Ascending aorta (tissue), 2 donors: ENCODE data around the gene PEX26. TPM values are rescaled to one million over a fixed set of nuclear protein-coding genes. Genes with fewer than 3 reads are reported as not detected.
"Not testable (repeated sequence)": the region's sequence is repeated elsewhere in the genome, so short reads cannot be mapped to it uniquely, and the experiment has no call there.

Experiments
- DNase-seq, 2 donors: peaks; one replicate each; pipeline ENCODE4 v3.0.0-alpha.2; 2019; ENCODE audit warnings: low spot score in 2 of 2
- H3K27ac ChIP-seq, 2 donors: fragments of 200-600 bp; sonication (generic); one replicate each; pipeline ENCODE4 v1.5.1; 2016 to 2017; ENCODE audit warnings: mild to moderate bottlenecking in 1 of 2
- H3K27me3 ChIP-seq: fragments of 200-600 bp; sonication (generic); one replicate; pipeline ENCODE4 v1.5.1; 2017
- H3K36me3 ChIP-seq, 2 donors: fragments of 200-600 bp; sonication (generic); one replicate each; pipeline ENCODE4 v1.5.1; 2016
- H3K4me1 ChIP-seq, 2 donors: fragments of 200-600 bp; sonication (generic); one replicate each; pipeline ENCODE4 v1.5.1; 2016 to 2017; ENCODE audit warnings: mild to moderate bottlenecking in 1 of 2
- H3K4me3 ChIP-seq, 2 donors: fragments of 200-600 bp; sonication (generic); one replicate each; pipeline ENCODE4 v1.5.1; 2016 to 2017; ENCODE audit warnings: mild to moderate bottlenecking in 1 of 2
- H3K9me3 ChIP-seq, 2 donors: fragments of 200-600 bp; sonication (generic); one replicate each; pipeline ENCODE4 v1.5.1; 2016
- intact Hi-C: fragments of 100-400 bp; cut with DNase I; formaldehyde crosslinking; loops from one replicate; pipeline ENCODE4 v1.15.1; 2023
- total RNA-seq: library from RNA; depleted of rRNA; stranded (reverse); fragments of >200 nt; gene quantifications from one replicate; pipeline ENCODE4 v1.1.0, GENCODE V29; 2016
- TF ChIP-seq, protein P1 (sequence below), 3 experiments: fragments of 200-600 bp in 2 of 3; fragments of 450-650 bp in 1 of 3; sonication (generic) in 2 of 3; IDR thresholded peaks; one replicate each; pipeline ENCODE4 v1.5.1; 2016 to 2019; ENCODE audit warnings: antibody characterized with exemption in 3 of 3, mild to moderate bottlenecking in 1 of 3, moderate library complexity in 1 of 3

PEX26 gene
- total RNA-seq, 1 donor from 2014 or later, result 38.1 TPM

DNA sequence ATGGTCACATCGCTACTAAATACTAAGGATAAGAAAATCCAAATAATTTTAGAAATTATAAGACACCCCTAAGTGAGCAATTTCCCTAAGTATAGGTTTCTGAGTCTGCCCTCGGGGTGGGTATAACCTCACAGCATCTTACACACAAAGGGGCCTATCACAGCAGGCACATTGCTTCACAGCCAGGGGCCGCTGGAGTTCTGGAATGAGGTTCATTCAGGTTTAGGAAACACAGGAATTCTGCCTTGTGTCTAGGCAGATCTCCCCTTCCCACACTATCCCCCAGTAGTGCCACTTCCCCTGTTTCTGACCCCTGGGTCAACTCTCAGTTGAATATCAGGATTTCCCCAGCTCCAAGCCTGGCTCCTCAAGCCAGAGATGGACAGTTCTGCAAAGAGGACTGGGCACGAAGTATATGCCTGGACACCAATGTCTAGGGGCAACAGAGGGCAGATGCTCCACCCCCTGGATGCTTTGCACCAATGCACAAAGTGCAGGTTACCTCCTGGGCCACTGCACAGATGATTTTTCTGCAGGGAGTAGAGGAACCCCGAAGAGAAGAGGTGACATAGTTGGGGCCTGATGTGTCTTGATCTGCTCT, 44.3 kb downstream of the PEX26 start:
- no peak overlapping the region for H3K27ac ChIP-seq
- H3K27me3 ChIP-seq, result no peaks in the 10 kb centered on the region
- no peak overlapping the region for H3K4me3 ChIP-seq
- DNase-seq, result no peak
- H3K9me3 ChIP-seq, result no peaks in the 10 kb centered on the region
- TF ChIP-seq, protein P1, sequence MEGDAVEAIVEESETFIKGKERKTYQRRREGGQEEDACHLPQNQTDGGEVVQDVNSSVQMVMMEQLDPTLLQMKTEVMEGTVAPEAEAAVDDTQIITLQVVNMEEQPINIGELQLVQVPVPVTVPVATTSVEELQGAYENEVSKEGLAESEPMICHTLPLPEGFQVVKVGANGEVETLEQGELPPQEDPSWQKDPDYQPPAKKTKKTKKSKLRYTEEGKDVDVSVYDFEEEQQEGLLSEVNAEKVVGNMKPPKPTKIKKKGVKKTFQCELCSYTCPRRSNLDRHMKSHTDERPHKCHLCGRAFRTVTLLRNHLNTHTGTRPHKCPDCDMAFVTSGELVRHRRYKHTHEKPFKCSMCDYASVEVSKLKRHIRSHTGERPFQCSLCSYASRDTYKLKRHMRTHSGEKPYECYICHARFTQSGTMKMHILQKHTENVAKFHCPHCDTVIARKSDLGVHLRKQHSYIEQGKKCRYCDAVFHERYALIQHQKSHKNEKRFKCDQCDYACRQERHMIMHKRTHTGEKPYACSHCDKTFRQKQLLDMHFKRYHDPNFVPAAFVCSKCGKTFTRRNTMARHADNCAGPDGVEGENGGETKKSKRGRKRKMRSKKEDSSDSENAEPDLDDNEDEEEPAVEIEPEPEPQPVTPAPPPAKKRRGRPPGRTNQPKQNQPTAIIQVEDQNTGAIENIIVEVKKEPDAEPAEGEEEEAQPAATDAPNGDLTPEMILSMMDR (IDR thresholded peaks at IDR 0.05), result no peak
- intact Hi-C loops, result no loop called here
- no peaks in the 10 kb centered on the region for H3K4me1 ChIP-seq
- H3K36me3 ChIP-seq, result no peaks in the 10 kb centered on the region

DNA sequence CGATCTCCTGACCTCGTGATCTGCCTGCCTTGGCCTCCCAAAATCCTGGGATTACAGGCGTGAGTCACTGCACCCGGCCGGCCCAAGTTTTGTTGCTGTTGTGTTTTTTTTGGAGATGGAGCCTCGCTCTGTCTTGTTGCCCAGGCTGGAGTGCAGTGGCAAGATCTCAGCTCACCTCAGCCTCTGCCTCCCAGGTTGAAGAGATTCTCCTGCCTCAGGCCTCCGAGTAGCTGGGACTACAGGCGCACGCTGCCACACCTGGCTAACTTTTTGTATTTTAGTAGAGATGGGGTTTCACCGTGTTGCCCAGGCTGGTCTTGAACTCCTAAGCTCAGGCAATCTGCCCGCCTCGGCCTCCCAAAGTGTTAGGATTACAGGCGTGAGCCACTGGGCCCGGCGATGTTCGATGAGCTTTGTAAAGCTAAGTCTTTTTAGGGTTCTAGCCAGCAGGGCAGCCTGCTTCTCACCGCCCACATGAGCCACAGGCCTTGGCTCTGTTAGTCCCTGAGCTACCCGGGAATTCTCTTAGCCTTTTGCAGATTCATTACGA, 45.8 kb downstream of the PEX26 start:
- intact Hi-C loops, DNase-seq, H3K27ac ChIP-seq, H3K4me3 ChIP-seq, H3K27me3 ChIP-seq, H3K4me1 ChIP-seq, H3K36me3 ChIP-seq, H3K9me3 ChIP-seq: not testable (repeated sequence)

DNA sequence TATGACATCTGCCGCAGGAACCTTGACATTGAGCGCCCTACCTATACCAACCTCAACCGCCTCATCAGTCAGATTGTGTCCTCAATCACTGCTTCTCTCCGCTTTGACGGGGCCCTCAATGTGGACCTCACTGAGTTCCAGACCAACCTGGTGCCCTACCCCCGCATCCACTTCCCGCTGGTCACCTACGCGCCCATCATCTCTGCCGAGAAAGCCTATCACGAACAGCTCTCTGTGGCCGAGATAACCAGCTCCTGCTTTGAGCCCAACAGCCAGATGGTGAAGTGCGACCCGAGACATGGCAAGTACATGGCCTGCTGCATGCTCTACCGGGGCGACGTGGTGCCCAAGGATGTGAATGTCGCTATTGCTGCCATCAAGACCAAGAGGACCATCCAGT, 48.8 kb downstream of the PEX26 start:
- no peak for DNase-seq
- intact Hi-C loops, result no loop called here
- Histone ChIP-seq H3K36me3 (peaks cover 0 to 3% of the 10 kb centered on the region in 2 donors), H3K27me3 (no peaks in the 10 kb centered on the region), H3K4me1 (no peaks in the 10 kb centered on the region), H3K27ac (no peak overlapping the region), H3K4me3 (no peak overlapping the region), H3K9me3 (no peaks in the 10 kb centered on the region)
- TF ChIP-seq, protein P1 (IDR thresholded peaks at IDR 0.05), result no peak

DNA sequence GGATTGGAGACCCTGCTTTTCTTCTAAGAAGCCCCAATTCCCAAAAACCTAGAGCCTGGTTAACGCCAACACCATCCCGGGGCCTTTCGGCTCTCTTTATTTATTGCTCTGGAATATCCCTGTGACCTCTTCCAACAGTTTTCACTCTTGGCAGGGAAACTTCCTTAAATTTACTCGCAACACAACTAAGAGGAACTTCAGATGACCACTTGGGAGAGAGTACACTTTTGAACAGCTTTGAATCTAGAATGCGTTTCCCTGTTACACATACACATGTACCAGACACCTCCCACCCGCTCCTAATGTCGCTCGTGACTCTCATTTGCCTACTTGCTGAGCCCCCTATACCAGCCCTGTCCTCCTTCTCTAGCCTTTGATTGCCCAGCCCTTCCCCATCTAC, 52.2 kb downstream of the PEX26 start:
- Histone ChIP-seq H3K4me1 (no peaks in the 10 kb centered on the region), H3K36me3 (peaks cover 0 to 4% of the 10 kb centered on the region in 2 donors), H3K27me3 (no peaks in the 10 kb centered on the region), H3K4me3 (no peak overlapping the region), H3K9me3 (no peaks in the 10 kb centered on the region), H3K27ac (no peak overlapping the region)
- TF ChIP-seq, protein P1 (IDR thresholded peaks at IDR 0.05), result no peak
- intact Hi-C loops, result no loop called here
- no peak for DNase-seq

DNA sequence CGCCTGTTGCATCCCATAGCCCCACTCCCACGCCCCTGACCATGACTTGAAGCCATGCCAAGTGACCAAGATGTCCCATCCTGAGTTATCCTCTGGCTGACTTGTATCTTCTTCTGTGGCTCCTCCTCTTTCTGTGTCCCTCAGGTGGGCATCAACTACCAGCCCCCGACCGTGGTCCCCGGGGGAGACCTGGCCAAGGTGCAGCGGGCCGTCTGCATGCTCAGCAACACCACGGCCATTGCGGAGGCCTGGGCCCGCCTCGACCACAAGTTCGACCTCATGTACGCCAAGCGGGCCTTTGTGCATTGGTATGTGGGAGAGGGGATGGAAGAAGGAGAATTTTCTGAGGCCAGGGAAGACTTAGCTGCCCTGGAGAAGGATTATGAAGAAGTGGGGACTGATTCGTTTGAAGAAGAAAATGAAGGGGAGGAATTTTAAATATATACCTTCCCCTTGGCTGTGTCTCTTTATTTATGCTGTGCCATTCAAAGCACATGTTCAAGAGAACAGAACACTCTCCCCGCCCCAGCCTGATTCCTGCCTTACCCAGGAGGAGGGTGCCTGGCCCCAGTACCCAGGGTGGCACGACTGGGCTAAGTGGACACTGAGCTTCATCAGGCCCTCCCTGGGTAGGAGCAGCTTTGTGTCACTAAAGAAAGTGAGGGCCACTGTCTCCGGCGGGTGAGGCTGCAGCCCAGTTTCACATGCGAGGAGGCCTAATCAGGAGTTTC, 53.1 kb downstream of the PEX26 start:
- no peak for DNase-seq
- Histone ChIP-seq H3K9me3 (no peaks in the 10 kb centered on the region), H3K36me3 (peaks cover 0 to 4% of the 10 kb centered on the region in 2 donors), H3K27me3 (no peaks in the 10 kb centered on the region), H3K4me3 (no peak overlapping the region), H3K4me1 (no peaks in the 10 kb centered on the region), H3K27ac (no peak overlapping the region)
- intact Hi-C loops, result no loop called here
- TF ChIP-seq, protein P1 (IDR thresholded peaks at IDR 0.05), result no peak

DNA sequence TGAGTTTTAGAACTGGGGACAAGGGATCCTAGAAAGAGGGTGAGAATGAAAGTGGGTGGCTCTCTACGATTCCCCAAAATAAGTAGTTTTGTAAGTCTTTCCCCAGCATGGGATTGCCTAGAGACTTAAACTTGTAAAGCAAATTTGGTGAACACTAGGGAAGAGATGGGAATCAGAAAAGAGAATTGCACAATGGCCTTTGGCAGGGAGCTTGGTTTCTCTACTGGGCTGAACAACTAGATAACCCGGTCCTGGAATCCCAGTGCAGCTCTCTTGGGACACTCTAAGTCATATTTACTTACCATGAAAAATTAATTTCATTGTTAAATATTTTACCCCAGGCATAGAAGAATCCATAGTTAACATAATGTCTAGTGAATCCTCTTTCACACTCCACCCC, 55.7 kb downstream of the PEX26 start:
- intact Hi-C loops, result no loop called here
- no peak overlapping the region for H3K27ac ChIP-seq
- TF ChIP-seq, protein P1 (IDR thresholded peaks at IDR 0.05), result no peak
- no peaks in the 10 kb centered on the region for H3K27me3 ChIP-seq
- H3K4me3 ChIP-seq, result no peak overlapping the region
- peaks cover 0 to 4% of the 10 kb centered on the region in 2 donors for H3K36me3 ChIP-seq
- no peak for DNase-seq
- H3K9me3 ChIP-seq, result no peaks in the 10 kb centered on the region
- H3K4me1 ChIP-seq, result no peaks in the 10 kb centered on the region
